ENCODE results near the gene SLC6A9. TPM values are rescaled to one million over a fixed set of nuclear protein-coding genes. Genes with fewer than 3 reads are reported as not detected.

The SLC6A9 gene
- total RNA-seq, 4 donors from 2014 or later = 0.16 to 0.63 (median 0.29) TPM; not detected in 1

GRCh38 chr1:44043176-44044070 is 12.2 kb upstream of the SLC6A9 start:
- Histone ChIP-seq H3K27me3 (no peaks in the 10 kb centered on the region), H3K9me3 (no peaks in the 10 kb centered on the region), H3K4me1 (no peaks in the 10 kb centered on the region), H3K36me3 (no peaks in the 10 kb centered on the region), H3K27ac (no peak overlapping the region), H3K4me3 (no peak overlapping the region)
- intact Hi-C loops (cut with DNase I; ENCODE audit: low total_unique reads) = no loop called here
- TF ChIP-seq CTCF (IDR thresholded peaks at IDR 0.05 in 4 of 5, conservative IDR thresholded peaks at IDR 0.05 in 1 of 5) (no peak), POLR2A (IDR thresholded peaks at IDR 0.05) (no peak)
- in situ Hi-C loops (cut with MboI; ENCODE audit: low sequenced_read_pairs in 4 of 4) = loop anchor here in 3 of 4 donors (5.0 to 25.0 kb wide), 5 partner anchors 36 to 519 kb away; partner anchors contain the start of genes PTPRF (in 2 of the 3) and CCDC24 (in 1 of the 3)
- no peak for DNase-seq
- no peak for ATAC-seq

GRCh38 chr1:44040846-44041245 is 9.6 kb upstream of the SLC6A9 start:
- no peak for ATAC-seq
- H3K4me3 ChIP-seq = no peak overlapping the region
- H3K36me3 ChIP-seq = no peaks in the 10 kb centered on the region
- in situ Hi-C loops (cut with MboI; ENCODE audit: low sequenced_read_pairs in 4 of 4) (loop anchor here in 3 of 4 donors (5.0 to 25.0 kb wide), 5 partner anchors 34 to 516 kb away; partner anchors contain the start of genes PTPRF (in 2 of the 3) and CCDC24 (in 1 of the 3)), intact Hi-C loops (cut with DNase I; ENCODE audit: low total_unique reads) (no loop called here)
- no peaks in the 10 kb centered on the region for H3K9me3 ChIP-seq
- DNase-seq = no peak
- H3K27ac ChIP-seq = no peak overlapping the region
- H3K4me1 ChIP-seq = peaks cover 6% of the 10 kb centered on the region in 2 donors
- no peaks in the 10 kb centered on the region for H3K27me3 ChIP-seq
- TF ChIP-seq POLR2A (IDR thresholded peaks at IDR 0.05) = no peak
- no peak for TF ChIP-seq CTCF (IDR thresholded peaks at IDR 0.05 in 4 of 5, conservative IDR thresholded peaks at IDR 0.05 in 1 of 5)

- no peaks in the 10 kb centered on the region for H3K9me3 ChIP-seq
- intact Hi-C loops (cut with DNase I; ENCODE audit: low total_unique reads) (no loop called here), in situ Hi-C loops (cut with MboI; ENCODE audit: low sequenced_read_pairs in 4 of 4) (loop anchor here in 3 of 4 donors (5.0 to 25.0 kb wide), 5 partner anchors 33 to 516 kb away; partner anchors contain the start of genes PTPRF (in 2 of the 3) and CCDC24 (in 1 of the 3))
- ATAC-seq (no peak), DNase-seq (no peak)
- no peaks in the 10 kb centered on the region for H3K27me3 ChIP-seq
- peaks cover 10% of the 10 kb centered on the region in 2 donors for H3K4me1 ChIP-seq
- no peaks in the 10 kb centered on the region for H3K36me3 ChIP-seq
- no peak overlapping the region for H3K27ac ChIP-seq
- no peak overlapping the region for H3K4me3 ChIP-seq
- TF ChIP-seq POLR2A (IDR thresholded peaks at IDR 0.05) (no peak), CTCF (IDR thresholded peaks at IDR 0.05 in 4 of 5, conservative IDR thresholded peaks at IDR 0.05 in 1 of 5) (no peak)
Measured at GRCh38 chr1:44040418-44040817, 9.2 kb upstream of the SLC6A9 start.

- DNase-seq (no peak), ATAC-seq (no peak)
- Histone ChIP-seq H3K27ac (no peak overlapping the region), H3K9me3 (no peaks in the 10 kb centered on the region), H3K4me1 (peaks cover 15 to 17% of the 10 kb centered on the region in 2 donors), H3K4me3 (no peak overlapping the region), H3K27me3 (no peaks in the 10 kb centered on the region), H3K36me3 (no peaks in the 10 kb centered on the region)
- in situ Hi-C loops (cut with MboI; ENCODE audit: low sequenced_read_pairs in 4 of 4) (loop anchor here in 3 of 4 donors (25.0 kb wide), 2 partner anchors 277 to 502 kb away; partner anchors contain the start of gene PTPRF (in 2 of the 3)), intact Hi-C loops (cut with DNase I; ENCODE audit: low total_unique reads) (loop anchor here (10.0 kb wide), 1 partner anchor 274 kb away; no protein-coding TSS in a partner anchor)
- TF ChIP-seq POLR2A (IDR thresholded peaks at IDR 0.05) (no peak), CTCF (IDR thresholded peaks at IDR 0.05 in 4 of 5, conservative IDR thresholded peaks at IDR 0.05 in 1 of 5) (no peak)
Measured at GRCh38 chr1:44038876-44039657, 7.8 kb upstream of the SLC6A9 start.

Measured in gastrocnemius medialis (tissue), 4 donors.